ENCODE measurements around the gene SLC4A2. TPM values are rescaled to one million over a fixed set of nuclear protein-coding genes. Genes with fewer than 3 reads are reported as not detected.

SLC4A2 gene
- total RNA-seq, 1 donor from 2014 or later: 178 TPM

DNA sequence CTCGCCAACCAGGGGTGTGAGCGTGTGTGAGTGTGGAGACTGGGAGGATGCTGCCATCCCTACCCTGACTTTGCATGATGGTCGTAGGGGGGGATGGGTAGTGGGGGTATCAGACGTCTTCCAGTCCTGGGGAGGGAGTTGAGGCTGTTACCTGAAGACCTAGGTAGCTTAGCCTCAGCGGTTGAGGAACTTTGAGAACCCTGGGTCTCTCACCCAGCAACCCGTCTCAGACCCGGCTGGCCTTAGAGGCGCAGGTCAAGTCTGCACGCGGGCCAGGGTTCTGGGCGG is 2.7 kb downstream of the SLC4A2 start:
- no peak for ATAC-seq
- Histone ChIP-seq H3K27me3 (no peaks in the 10 kb centered on the region), H3K36me3 (peaks cover 32% of the 10 kb centered on the region), H3K4me1 (peaks cover 32% of the 10 kb centered on the region), H3K4me3 (peak overlapping the region; percentile 84), H3K27ac (peak overlapping the region; percentile 63), H3K9me3 (no peaks in the 10 kb centered on the region)
- no peak for DNase-seq
- TF ChIP-seq, protein P1, sequence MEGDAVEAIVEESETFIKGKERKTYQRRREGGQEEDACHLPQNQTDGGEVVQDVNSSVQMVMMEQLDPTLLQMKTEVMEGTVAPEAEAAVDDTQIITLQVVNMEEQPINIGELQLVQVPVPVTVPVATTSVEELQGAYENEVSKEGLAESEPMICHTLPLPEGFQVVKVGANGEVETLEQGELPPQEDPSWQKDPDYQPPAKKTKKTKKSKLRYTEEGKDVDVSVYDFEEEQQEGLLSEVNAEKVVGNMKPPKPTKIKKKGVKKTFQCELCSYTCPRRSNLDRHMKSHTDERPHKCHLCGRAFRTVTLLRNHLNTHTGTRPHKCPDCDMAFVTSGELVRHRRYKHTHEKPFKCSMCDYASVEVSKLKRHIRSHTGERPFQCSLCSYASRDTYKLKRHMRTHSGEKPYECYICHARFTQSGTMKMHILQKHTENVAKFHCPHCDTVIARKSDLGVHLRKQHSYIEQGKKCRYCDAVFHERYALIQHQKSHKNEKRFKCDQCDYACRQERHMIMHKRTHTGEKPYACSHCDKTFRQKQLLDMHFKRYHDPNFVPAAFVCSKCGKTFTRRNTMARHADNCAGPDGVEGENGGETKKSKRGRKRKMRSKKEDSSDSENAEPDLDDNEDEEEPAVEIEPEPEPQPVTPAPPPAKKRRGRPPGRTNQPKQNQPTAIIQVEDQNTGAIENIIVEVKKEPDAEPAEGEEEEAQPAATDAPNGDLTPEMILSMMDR (IDR thresholded peaks at IDR 0.05): no peak
- intact Hi-C loops (cut with DNase I): no loop called here

GRCh38 chr7:151062399-151063211 is 3.2 kb downstream of the SLC4A2 start:
- H3K27ac ChIP-seq: peak overlapping the region; percentile 63
- peak overlapping the region; percentile 38 for H3K4me3 ChIP-seq

GRCh38 chr7:151063212-151063561 is 3.8 kb downstream of the SLC4A2 start:
- Histone ChIP-seq H3K4me3 (peak overlapping the region; percentile 38), H3K4me1 (peaks cover 29% of the 10 kb centered on the region), H3K27me3 (no peaks in the 10 kb centered on the region), H3K36me3 (peaks cover 44% of the 10 kb centered on the region), H3K9me3 (no peaks in the 10 kb centered on the region), H3K27ac (peak overlapping the region; percentile 63)
- intact Hi-C loops (cut with DNase I): no loop called here
- TF ChIP-seq, protein P1 (IDR thresholded peaks at IDR 0.05): no peak
- DNase-seq (no peak), ATAC-seq (no peak)

More at GRCh38 chr7:151062399-151063211, 3.2 kb downstream of the SLC4A2 start:
- ATAC-seq (peak; percentile 45), DNase-seq (peak; percentile 91)
- peaks cover 38% of the 10 kb centered on the region for H3K36me3 ChIP-seq
- H3K9me3 ChIP-seq: no peaks in the 10 kb centered on the region
- peaks cover 29% of the 10 kb centered on the region for H3K4me1 ChIP-seq
- intact Hi-C loops (cut with DNase I): no loop called here
- TF ChIP-seq, protein P1 (IDR thresholded peaks at IDR 0.05): no peak
- H3K27me3 ChIP-seq: no peaks in the 10 kb centered on the region

DNA sequence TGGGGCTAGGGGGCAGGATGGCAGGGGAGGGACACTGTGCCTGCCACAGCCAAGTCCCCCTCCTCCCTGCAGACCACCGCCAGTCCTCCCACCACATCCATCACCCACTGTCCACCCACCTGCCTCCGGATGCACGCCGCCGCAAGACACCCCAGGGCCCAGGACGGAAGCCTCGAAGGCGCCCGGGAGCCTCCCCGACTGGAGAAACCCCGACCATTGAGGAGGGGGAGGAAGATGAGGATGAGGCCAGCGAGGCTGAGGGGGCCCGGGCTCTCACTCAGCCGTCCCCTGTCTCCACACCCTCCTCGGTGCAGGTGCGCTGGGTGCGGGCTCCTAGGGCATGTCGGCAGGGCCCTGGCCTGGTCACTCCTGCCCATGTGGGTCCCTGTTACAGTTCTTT is 5.1 kb downstream of the SLC4A2 start:
- no peak for DNase-seq
- TF ChIP-seq, protein P1 (IDR thresholded peaks at IDR 0.05): no peak
- H3K27me3 ChIP-seq: no peaks in the 10 kb centered on the region
- ATAC-seq: no peak
- H3K4me3 ChIP-seq: no peak overlapping the region
- H3K9me3 ChIP-seq: no peaks in the 10 kb centered on the region
- H3K4me1 ChIP-seq: peaks cover 19% of the 10 kb centered on the region
- H3K36me3 ChIP-seq: peaks cover 56% of the 10 kb centered on the region
- intact Hi-C loops (cut with DNase I): no loop called here
- no peak overlapping the region for H3K27ac ChIP-seq

GRCh38 chr7:151064993-151065392 is 5.6 kb downstream of the SLC4A2 start:
- H3K36me3 ChIP-seq: peaks cover 62% of the 10 kb centered on the region
- ATAC-seq: no peak

More at GRCh38 chr7:151064993-151065392, 5.6 kb downstream of the SLC4A2 start:
- intact Hi-C loops (cut with DNase I): no loop called here
- no peak for DNase-seq
- Histone ChIP-seq H3K4me3 (no peak overlapping the region), H3K9me3 (no peaks in the 10 kb centered on the region), H3K27ac (no peak overlapping the region), H3K27me3 (no peaks in the 10 kb centered on the region), H3K4me1 (peaks cover 19% of the 10 kb centered on the region)
- TF ChIP-seq, protein P1 (IDR thresholded peaks at IDR 0.05): no peak
